HG03571 (cell line): ENCODE data around the gene GOLGA6L10.
"Not testable (repeated sequence)": the region's sequence is repeated elsewhere in the genome, so short reads cannot be mapped to it uniquely, and the experiment has no call there.

Source experiments
- ATAC-seq: cut with Tn5 transposase; IDR thresholded peaks from one replicate; pipeline ENCODE4 v1.9.1; 2021; ENCODE audit not compliant: unreplicated experiment

Gene GOLGA6L10

DNA sequence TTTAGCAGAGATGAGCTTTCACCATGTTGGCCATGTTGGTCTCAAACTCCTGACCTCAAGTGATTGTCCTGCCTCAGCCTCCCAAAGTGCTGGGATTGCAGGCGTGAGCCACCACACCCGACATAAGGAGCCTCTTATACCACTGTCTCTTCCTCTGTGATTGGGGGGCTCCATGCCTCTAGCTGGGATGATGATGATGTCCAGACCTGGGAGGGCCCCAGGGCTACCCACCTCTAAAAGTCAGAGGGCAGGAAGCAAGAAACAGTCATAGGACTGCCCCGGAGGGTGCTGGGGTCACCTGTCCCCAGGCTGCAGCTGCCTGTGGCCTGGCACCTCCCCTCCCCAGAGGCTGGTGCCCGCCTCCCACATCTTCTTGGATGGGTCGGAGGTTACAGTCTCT is 5.4 kb downstream of the GOLGA6L10 start:
- not testable (repeated sequence) for ATAC-seq

DNA sequence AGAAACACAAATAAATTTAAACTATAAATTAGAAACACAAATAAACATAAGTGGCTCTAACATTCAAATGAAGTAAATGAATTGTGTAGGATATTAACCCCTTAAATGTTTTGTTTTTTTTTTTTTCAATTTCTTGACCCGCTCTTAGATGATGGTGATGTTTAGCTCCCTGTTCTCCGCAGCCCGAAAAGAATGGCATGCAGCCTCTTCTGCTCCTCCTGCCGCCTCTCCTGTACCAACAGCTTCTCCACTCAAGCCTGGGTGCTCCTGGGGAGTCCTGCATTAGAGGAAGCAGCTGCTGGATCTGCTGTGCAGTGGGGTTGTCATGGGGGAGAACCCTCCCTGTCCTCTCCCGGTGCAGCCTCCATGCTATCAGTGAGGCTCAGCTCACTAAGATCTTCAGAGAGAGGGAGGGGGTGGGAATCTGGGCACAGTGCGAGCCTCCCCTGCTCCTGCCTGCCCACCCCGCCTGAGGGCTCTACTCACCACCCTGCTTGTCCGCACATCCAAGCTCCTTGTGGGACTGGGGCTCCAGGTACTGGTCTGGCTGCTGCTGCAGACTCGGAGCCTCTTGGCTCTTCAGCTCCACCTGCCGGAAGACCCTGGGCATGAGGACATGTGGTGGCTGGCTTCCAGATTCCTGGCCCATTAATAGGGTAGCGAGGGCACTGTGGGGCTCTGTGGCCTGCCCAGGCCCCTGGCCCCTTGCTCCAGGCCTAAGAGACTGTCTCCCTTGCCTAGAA is 6.5 kb downstream of the GOLGA6L10 start:
- ATAC-seq = not testable (repeated sequence)

DNA sequence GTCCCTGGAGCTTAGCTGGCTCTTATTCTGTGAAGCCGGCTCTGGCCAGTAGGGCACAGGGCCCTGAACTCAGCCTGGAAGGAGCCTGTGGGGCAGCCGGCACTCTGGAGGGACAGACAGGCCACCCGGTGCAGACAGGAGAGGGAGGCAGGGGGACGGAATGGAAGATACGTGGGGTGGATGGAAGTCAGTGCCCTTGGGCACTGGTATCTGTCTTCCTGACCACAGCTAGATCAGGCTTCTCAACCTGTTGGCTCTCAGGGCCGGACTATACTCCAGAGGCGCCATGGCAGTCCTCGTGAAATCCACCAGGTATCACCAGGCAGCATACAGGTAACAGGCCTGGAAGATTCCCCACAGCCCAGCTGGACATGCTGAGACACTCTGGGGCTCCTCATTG is 10.7 kb downstream of the GOLGA6L10 start:
- ATAC-seq = not testable (repeated sequence)

DNA sequence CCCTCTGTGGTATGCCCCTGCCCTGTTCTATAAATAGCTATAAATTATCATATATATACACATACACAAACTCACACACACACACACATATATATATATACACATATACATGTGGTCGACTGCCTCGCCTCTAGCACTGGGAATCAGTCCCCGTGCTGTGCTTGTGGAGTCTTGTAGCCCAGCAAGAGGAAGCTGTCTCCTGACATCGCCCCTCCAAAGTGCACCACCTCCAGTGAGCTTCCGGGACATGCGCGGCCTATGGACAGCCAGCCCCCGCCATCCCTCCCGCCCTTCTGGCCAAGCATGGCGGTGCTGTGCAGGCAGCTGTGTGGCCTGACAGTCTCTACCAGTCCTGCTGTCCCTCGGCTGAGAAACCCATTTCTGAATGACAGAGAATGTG is 11.2 kb downstream of the GOLGA6L10 start:
- not testable (repeated sequence) for ATAC-seq

DNA sequence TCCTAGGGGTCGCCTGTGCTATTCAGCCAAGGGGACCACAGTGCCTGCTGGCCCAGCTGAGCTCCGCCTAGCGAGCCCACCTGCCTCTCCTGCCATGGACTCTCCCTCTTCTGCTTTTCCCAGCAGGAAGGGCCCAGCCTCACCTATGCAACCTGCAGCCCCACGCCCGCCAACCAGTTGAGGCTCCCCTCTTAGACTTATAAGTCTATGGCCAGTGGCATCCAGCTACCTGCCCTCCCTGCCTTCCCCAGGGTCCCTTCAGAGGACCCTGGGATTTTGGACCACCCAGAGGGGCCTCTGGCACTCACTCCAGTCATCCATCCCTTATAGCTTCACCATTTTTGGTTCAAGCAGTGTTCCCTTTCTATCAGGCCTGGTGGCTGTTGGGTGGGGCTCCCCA is 12.2 kb downstream of the GOLGA6L10 start:
- ATAC-seq = not testable (repeated sequence)

DNA sequence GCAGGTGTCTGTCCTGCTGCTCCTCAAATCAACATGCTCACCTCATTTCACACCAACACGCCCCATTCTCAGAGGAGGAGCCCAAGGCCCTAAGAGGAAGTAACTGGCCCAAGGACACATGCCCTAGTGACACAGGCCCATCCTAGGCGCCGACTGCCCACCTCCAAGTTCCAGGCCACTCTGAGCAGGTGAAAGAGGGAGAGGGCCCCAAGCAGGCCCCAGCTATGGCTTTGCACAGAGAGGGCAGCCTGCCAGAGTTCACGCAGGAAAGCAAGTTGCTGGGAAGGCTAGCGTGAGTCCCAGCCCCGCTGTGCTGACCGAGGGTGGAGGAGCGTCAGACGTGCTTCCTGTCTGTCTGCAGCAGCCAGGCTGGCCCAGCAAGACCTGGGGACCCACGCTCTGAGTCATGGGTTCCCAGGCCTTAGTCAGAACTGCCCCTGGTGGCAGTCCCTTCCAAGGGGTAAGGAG is 13.1 kb downstream of the GOLGA6L10 start:
- not testable (repeated sequence) for ATAC-seq

DNA sequence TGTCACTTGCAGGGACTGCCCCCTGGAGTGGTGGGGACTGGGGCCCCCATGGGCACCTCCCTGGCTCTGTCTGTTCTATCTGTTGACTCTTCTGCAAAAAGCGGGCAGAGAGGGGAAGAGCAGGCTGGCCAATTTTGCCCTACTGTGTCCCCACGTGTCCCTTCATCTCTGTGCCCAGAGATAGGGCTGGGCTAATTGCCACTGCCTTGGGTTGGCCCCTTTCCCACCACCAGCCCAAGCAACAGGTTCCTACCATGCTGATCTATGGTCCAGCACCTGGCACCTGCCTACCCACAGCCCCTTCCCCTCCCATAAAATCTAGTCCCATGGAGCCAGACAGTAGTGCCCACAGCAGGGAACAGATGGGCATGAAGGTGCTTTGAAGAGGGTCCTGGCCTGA is 14.3 kb downstream of the GOLGA6L10 start:
- ATAC-seq = not testable (repeated sequence)

DNA sequence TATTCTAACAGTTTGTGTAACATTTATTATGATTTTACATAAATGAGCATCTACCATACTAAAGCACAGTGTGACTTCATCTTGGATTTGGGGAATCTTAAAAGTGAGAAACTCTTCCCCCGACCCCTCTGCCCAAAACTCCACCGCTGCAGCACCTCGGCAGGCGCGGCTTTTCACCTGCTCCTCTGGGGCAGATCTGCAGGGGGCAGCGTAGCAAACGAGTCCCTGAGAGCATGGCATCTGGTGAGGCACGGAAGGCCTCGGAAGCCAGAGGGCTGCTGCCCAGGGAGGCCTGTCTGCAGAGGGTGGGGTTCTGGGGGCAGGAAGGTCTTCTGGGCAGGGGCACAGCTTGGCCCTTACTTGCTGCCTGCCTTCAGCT is 14.7 kb downstream of the GOLGA6L10 start:
- not testable (repeated sequence) for ATAC-seq

DNA sequence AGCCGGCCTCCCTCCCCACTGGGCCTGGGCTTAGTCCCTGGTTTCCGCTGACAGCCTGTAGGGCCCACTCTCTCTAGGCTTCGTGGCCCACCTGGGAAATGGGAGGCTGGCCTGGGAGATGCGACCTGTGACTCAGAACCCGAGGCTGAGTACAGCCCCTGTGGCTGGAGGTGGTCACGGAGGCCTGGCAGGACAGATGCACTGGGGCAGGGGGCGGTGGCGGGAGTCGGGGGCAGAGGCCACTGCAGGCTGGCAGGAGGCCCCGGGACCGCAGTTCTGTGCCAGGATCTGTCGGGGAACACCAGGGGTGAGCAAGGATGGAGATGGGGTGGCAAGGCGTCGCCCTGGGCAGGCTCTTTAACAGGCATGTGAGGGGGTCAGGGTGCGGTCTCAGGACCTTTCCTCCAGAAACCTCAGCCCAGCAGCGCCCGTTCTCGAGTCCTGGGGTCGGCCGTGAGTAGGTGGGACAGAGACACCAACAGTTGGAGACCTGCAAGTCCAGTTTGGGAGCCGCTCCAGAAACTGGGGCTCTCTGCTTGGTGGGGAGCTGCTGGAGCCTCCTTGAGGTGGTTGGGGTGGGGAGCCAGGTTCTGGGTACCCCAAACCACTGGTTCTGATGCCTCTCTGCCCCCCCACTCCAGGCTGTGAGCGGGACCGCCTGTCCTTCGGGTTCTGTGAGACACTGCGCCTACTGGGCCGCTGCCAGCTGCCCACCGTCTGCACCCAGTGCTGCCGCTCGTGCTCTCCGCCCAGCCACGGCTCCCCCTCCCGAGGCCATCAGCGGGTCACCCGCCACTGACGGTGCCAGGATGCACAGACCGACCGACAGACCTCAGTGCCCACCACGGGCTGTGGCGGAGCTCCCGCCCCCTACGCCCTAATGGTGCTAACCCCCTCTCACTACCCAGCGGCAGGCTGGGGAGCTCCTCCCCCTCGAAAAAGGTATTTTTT is 15.4 kb downstream of the GOLGA6L10 start:
- not testable (repeated sequence) for ATAC-seq

DNA sequence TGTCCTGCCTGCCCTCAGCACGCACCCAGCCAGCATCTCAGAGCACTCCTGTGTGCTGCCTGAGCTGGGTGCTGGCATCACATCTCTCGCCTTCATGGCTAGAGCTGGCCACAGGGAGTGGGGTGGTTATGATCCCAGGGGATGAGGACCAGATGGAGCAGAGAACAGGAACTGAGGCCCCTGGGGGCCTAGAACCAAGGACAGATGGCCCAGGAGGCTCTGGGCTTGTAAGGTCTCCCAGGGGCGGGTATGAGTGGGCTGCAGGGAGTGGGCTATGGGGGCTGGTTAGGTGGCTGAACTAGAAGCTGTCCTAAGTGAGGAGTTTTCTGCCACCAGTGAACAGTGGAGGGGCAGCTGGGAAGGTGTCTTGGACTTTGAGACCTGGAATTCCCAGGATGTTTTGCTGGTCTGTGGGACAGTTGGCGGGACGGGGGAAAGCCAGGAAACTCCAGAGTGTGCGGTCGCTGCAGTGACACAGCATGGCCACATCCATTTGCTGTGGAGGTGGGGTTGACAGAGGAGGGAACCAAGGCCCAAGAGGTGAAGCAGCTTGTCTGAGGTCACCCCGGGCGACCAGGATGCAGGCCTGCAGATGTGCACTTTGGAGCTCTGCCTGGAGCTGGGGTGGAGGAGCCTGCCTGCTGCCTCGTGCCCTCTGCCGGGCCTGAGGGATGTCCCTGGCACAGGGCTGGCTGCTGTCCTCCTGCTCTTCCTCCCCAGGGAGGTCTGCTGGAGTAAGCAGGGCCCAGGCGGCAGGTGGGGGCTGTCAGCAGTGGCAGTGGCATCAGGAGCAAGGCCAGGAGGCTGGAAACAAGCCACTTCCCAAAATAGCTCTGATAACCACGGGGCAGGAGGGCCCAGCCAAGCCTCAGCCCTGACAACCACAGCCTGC is 16.3 kb downstream of the GOLGA6L10 start:
- ATAC-seq = not testable (repeated sequence)

DNA sequence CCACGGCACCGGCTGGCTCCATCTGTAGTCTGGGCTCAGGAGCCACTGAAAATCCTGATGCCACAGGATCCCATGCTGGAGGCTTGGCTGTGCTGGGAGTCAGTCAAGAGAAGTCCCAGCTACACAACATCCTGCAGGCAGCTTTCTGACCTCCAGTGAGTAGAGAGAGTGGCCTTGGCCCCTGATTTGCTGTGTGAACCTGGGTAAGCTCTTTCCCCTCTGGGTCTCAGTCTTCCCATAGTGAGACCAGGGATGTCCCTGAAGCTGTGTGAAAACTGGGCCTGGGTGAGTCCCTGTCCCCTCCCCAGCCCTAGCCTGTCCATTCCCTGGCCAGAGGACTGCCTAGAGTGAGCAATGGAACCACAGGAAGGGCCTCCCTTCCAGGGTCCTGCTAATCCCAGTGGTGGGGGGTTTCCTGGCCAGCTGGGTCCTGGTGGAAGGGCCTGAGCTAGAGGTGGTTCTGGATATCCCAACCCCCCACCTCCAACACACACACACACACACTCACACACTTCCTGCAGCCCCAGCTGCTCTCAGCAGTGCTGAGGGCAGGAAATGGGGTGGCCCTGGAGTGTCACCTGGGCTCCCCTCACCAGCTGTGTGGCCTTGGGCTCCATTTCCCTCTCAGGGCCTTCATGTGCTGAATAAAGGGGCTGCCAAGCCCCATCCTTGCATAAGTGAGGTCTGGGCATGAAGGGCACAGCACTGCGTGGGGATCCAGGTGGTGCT is 17.5 kb downstream of the GOLGA6L10 start:
- peak; percentile 54 for ATAC-seq

DNA sequence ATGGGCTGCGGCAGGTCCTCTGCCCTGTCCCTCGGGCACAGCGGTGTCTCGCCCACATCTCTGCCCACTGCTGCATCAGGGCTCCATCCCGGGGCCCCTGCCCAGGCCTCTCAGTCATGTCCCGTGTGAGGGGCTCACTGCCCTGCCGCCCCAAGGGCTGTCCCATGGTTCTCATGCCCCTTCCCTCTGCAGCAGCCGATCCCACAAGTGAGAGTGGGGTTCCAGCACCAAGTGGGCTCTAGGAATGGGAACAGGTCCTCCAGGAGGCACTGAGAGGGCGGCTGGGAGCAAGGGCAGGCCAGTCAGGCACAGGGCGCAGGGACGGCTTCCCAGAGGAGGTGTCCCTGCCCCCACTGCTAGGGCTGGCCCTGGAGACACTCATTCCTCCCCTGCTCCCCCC is 18.4 kb downstream of the GOLGA6L10 start:
- not testable (repeated sequence) for ATAC-seq

DNA sequence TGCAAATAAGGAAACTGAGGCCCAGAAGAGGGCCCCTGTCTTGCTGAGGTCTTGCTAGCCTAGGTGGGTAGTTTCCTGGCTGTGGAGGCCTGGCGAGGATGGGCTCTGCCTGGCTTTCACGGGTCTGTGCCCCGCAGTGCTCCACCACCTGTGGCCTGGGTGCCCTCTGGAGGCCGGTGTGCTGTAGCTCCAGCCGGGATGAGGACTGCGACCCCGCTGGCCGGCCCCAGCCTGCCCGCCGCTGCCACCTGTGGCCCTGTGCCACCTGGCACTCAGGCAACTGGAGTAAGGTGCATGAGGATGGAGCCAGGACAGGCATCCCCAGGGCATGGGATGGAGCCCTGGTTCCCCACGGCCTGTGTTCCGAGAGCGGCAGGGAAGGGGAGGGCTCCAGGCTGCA is 20.2 kb downstream of the GOLGA6L10 start:
- ATAC-seq = not testable (repeated sequence)

DNA sequence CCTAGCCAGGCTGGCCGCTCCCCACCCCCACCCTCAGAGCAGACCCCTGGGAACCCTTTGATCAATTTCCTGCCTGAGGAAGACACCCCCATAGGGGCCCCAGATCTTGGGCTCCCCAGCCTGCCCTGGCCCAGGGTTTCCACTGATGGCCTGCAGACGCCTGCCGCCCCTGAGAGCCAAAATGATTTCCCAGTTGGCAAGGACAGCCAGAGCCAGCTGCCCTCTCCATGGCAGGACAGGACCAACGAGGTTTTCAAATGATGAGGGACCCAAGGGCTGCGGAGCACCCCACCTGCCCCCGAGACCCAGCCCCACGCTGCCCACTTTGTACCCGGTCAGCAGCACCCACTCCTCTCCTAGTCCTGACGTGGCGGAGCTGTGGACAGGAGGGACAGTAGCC is 21.9 kb downstream of the GOLGA6L10 start:
- not testable (repeated sequence) for ATAC-seq

DNA sequence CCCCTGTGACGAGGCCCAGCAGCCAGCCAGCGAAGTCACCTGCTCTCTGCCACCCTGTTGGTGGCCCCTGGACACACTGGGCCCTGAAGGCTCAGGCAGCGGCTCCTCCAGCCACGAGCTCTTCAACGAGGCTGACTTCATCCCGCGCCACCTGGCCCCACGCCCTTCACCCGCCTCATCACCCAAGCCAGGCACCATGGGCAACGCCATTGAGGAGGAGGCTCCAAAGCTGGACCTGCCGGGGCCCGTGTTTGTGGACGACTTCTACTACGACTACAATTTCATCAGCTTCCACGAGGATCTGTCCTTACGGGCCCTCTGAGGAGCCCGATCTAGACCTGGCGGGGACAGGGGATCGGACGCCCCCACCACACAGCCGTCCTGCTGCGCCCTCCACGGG is 22.4 kb downstream of the GOLGA6L10 start:
- ATAC-seq = not testable (repeated sequence)

DNA sequence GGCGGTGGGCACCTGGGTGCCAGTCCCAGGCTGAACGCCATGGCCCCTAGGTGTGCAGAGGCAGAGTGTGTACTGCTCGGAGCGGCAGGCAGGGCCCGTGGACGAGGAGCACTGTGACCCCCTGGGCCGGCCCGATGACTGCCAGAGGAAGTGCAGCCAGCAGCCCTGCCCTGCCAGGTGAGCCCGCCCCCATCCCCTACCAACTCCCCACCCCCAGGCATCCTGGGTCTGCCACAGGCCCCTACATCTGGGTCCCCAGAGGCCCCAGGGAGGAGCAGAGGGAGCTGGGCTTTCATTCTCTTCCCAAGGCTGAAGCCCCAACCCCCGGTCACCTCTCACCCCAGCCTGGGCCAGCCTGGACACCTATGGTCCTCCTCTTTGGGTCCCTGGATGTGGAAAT is 23.6 kb downstream of the GOLGA6L10 start:
- not testable (repeated sequence) for ATAC-seq

DNA sequence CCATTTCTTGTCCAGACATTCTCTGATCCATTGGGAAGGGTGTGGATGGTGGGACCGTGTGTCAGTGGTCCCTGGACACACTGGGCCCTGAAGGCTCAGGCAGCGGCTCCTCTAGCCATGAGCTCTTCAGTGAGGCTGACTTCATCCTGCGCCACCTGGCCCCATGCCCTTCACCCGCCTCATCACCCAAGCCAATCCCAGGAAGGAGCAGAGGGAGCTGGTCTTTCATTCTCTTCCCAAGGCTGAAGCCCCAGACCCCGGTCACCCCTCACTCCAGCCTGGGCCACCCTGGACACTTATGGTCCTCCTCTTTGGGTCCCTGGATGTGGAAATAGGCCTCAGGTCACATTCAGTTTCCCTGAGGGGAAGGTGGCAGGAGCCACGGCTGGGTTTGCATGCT is 24.4 kb downstream of the GOLGA6L10 start:
- not testable (repeated sequence) for ATAC-seq

DNA sequence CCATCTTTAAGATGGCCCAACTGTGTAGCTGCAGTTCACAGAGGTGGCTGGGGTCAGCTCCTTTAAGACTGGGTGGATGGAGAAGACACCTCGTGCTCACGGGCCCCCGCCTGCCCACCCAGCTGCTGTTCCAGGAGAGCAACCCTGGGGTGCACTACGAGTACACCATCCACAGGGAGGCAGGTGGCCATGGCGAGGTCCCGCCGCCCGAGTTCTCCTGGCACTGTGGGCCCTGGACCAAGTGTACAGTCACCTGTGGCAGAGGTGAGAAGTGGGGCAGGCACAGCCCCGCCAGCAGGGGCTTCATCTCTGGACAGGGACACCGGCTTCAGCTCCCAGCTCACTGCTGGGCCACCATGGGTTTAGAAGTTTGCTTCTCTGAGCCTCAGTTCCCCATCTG is 26.8 kb downstream of the GOLGA6L10 start:
- not testable (repeated sequence) for ATAC-seq

DNA sequence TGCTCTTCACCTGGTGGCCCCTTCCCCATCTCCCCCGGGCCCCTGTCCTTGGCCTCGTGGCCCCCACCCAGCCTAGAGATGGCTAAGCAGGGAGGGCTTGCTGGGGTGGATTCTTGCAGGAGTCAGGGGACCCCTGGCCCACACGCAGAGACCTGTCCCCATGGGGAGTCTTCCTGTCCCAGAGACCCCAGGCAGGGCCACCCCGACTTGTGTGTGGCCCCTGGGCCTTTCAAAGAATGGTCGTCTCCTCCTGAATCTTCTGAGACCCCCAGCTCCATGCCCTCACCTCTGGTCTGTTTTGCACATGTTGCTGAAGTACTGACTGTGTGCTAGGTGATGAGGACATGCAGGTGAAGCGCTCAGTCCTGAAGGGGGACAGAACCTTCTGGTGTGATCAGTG is 28.4 kb downstream of the GOLGA6L10 start:
- not testable (repeated sequence) for ATAC-seq
